ENCODE measurements around the gene TGFB1.
"Not testable (repeated sequence)": the region's sequence is repeated elsewhere in the genome, so short reads cannot be mapped to it uniquely, and the experiment has no call there.

TGFB1 gene

DNA sequence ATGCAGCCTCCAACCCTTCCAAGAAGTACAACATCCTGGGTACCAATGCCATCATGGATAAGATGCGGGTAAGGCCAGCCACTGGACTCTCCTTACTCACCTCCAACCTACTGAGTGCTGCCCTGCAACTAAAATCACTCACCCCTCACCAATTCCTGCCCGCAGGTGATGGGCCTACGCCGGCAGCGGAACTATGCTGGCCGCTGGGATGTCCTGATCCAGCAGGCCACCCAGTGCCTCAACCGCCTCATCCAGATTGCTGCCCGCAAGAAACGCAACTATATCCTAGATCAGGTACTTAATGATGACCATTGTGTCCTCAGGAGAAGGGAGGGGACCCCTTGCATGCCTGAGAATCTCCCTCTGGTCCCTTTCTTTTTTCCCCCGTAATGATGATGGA is 59.3 kb downstream of the TGFB1 start:
- Histone ChIP-seq H3K9ac (ENCODE audit: low read depth, low read length, poor library complexity, severe bottlenecking) (no peak overlapping the region), H3F3A (ENCODE audit: low read depth) (no peaks in the 10 kb centered on the region), H3K36me3 (ENCODE audit: insufficient read depth, low read length) (peaks cover 98% of the 10 kb centered on the region), H3K4me1 (ENCODE audit: insufficient read depth, low read length, poor library complexity, severe bottlenecking) (peaks cover 5% of the 10 kb centered on the region), H3K79me2 (ENCODE audit: insufficient read depth, low read length) (peaks cover 11% of the 10 kb centered on the region; the same call in 1 of the 2 replicates), H3K9me2 (replicated peaks; ENCODE audit: low read depth, low read length) (no peaks in the 10 kb centered on the region), H4K20me1 (ENCODE audit: insufficient read depth, low read length, poor library complexity, severe bottlenecking) (peaks cover 25% of the 10 kb centered on the region), H3K27me3 (ENCODE audit: insufficient read depth, low read length, poor library complexity, severe bottlenecking) (no peaks in the 10 kb centered on the region), H3K4me2 (ENCODE audit: low read depth, low read length, poor library complexity, severe bottlenecking) (no peak overlapping the region), H3K4me3 (ENCODE audit: low read length, poor library complexity, severe bottlenecking) (no peak overlapping the region), H2AFZ (ENCODE audit: low read length) (no peak overlapping the region), H3K9me3 (ENCODE audit: insufficient read depth, low read depth, low read length) (no peaks in the 10 kb centered on the region)
- TF ChIP-seq, protein P1, sequence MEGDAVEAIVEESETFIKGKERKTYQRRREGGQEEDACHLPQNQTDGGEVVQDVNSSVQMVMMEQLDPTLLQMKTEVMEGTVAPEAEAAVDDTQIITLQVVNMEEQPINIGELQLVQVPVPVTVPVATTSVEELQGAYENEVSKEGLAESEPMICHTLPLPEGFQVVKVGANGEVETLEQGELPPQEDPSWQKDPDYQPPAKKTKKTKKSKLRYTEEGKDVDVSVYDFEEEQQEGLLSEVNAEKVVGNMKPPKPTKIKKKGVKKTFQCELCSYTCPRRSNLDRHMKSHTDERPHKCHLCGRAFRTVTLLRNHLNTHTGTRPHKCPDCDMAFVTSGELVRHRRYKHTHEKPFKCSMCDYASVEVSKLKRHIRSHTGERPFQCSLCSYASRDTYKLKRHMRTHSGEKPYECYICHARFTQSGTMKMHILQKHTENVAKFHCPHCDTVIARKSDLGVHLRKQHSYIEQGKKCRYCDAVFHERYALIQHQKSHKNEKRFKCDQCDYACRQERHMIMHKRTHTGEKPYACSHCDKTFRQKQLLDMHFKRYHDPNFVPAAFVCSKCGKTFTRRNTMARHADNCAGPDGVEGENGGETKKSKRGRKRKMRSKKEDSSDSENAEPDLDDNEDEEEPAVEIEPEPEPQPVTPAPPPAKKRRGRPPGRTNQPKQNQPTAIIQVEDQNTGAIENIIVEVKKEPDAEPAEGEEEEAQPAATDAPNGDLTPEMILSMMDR (conservative IDR thresholded peaks at IDR 0.05; ENCODE audit: low read length): no peak
- no peak for TF ChIP-seq EZH2phosphoT487 (IDR thresholded peaks at IDR 0.05; ENCODE audit: borderline replicate concordance)

DNA sequence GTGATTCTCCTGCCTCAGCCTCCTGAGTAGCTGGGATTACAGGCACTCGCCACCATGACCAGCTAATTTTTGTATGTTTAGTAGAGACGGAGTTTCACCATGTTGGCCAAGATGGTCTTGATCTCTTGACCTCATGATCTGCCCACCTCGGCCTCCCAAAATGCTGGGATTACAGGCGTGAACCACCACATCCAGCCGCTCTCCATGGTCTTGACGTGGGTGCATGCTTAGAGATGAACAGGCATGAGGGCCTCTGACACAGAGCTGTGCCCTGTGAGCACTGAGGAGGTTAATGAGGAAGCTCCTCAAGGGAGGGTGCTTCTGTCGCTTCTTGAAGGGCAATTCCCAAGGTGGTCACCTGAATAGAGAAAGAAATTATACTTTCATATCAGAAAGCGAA is 63.9 kb downstream of the TGFB1 start:
- H3K27me3 ChIP-seq (ENCODE audit: insufficient read depth, low read length, poor library complexity, severe bottlenecking); H3F3A ChIP-seq (ENCODE audit: low read depth); H2AFZ ChIP-seq (ENCODE audit: low read length); H3K9me2 ChIP-seq (replicated peaks; ENCODE audit: low read depth, low read length); H3K4me3 ChIP-seq (ENCODE audit: low read length, poor library complexity, severe bottlenecking); H3K4me1 ChIP-seq (ENCODE audit: insufficient read depth, low read length, poor library complexity, severe bottlenecking); H3K9me3 ChIP-seq (ENCODE audit: insufficient read depth, low read depth, low read length); H3K9ac ChIP-seq (ENCODE audit: low read depth, low read length, poor library complexity, severe bottlenecking); H3K4me2 ChIP-seq (ENCODE audit: low read depth, low read length, poor library complexity, severe bottlenecking): not testable (repeated sequence)
- Histone ChIP-seq H4K20me1 (ENCODE audit: insufficient read depth, low read length, poor library complexity, severe bottlenecking) (peaks cover 13% of the 10 kb centered on the region), H3K79me2 (ENCODE audit: insufficient read depth, low read length) (peaks cover 23% of the 10 kb centered on the region; the same call in 1 of the 2 replicates), H3K36me3 (ENCODE audit: insufficient read depth, low read length) (peaks cover 91% of the 10 kb centered on the region)

DNA sequence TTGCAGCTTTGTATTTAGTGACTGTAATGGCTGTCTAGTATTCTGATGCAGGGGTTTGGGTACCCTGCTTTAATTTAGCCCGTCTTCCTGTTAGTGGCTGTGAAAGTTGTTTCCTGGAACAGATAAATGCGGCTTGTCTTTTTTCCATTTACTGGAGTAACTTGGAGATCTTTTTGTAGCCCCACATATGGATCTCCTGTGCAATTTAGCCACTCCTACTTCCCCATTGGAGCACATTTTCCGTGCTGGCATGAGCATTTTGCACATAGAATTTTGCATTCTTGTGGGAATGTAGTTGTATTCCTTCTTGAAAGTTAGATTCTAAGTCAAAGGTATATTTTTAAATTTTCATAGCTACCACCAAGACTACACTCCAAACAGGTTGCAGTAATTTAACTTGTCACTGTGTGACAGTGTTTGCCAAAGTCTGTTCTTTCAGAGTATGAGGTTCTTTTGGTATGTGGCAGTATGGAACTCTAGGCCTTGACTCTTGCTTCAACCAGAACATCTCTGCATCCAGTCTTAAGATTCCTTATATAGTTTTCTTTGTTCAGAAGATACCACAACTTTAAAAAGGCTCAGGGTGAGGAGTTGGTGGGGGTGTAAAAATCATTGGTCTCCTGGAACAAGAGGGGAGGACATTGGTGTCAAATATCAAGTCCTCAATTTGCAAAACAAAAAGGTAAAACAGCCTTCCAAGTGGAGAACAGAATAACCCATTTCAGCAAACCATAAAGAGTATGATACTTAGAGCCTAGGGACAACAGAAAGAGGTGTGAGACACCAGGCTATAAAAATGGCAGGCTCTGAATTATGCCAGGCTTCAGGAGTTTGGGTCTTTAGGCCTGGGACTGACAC is 64.8 kb downstream of the TGFB1 start:
- Histone ChIP-seq H2AFZ (ENCODE audit: low read length) (no peak overlapping the region), H4K20me1 (ENCODE audit: insufficient read depth, low read length, poor library complexity, severe bottlenecking) (peaks cover 16% of the 10 kb centered on the region), H3K4me1 (ENCODE audit: insufficient read depth, low read length, poor library complexity, severe bottlenecking) (no peaks in the 10 kb centered on the region), H3F3A (ENCODE audit: low read depth) (no peaks in the 10 kb centered on the region), H3K4me2 (ENCODE audit: low read depth, low read length, poor library complexity, severe bottlenecking) (no peak overlapping the region), H3K9ac (ENCODE audit: low read depth, low read length, poor library complexity, severe bottlenecking) (no peak overlapping the region), H3K27me3 (ENCODE audit: insufficient read depth, low read length, poor library complexity, severe bottlenecking) (no peaks in the 10 kb centered on the region), H3K9me2 (replicated peaks; ENCODE audit: low read depth, low read length) (no peaks in the 10 kb centered on the region), H3K79me2 (ENCODE audit: insufficient read depth, low read length) (peaks cover 23% of the 10 kb centered on the region; the same call in 1 of the 2 replicates), H3K9me3 (ENCODE audit: insufficient read depth, low read depth, low read length) (no peaks in the 10 kb centered on the region), H3K4me3 (ENCODE audit: low read length, poor library complexity, severe bottlenecking) (no peak overlapping the region), H3K36me3 (ENCODE audit: insufficient read depth, low read length) (peaks cover 90% of the 10 kb centered on the region)
- no peak for TF ChIP-seq EZH2phosphoT487 (IDR thresholded peaks at IDR 0.05; ENCODE audit: borderline replicate concordance)

Data from Loucy (cell line).